HG03442 (cell line): ENCODE results near the gene USP31.
"Not testable (repeated sequence)": the region's sequence is repeated elsewhere in the genome, so short reads cannot be mapped to it uniquely, and the experiment has no call there.

Experiments
- ATAC-seq: cut with Tn5 transposase; IDR thresholded peaks from one replicate; pipeline ENCODE4 v1.9.1; 2021; ENCODE audit warnings: mild to moderate bottlenecking, moderate library complexity; ENCODE audit not compliant: unreplicated experiment

USP31 gene

GRCh38 chr16:23156946-23157460, 7.8 kb upstream of the USP31 start:
- no peak for ATAC-seq

- no peak for ATAC-seq
Measured at GRCh38 chr16:23156110-23156509, 6.9 kb upstream of the USP31 start.

GRCh38 chr16:23155445-23156049, 6.3 kb upstream of the USP31 start:
- no peak for ATAC-seq

- ATAC-seq, result no peak
Measured at GRCh38 chr16:23152386-23153178, 3.3 kb upstream of the USP31 start.

- no peak for ATAC-seq
Measured at GRCh38 chr16:23149993-23150364, 727 bp upstream of the USP31 start.

GRCh38 chr16:23148513-23149266, 562 bp downstream of the USP31 start:
- peak; percentile 36 for ATAC-seq

- no peak for ATAC-seq
Measured at GRCh38 chr16:23148166-23148512, 1.1 kb downstream of the USP31 start.

GRCh38 chr16:23147666-23148065, 1.6 kb downstream of the USP31 start:
- ATAC-seq, result no peak

- ATAC-seq, result no peak
Measured at GRCh38 chr16:23146877-23147601, 2.2 kb downstream of the USP31 start.

- no peak for ATAC-seq
Measured at GRCh38 chr16:23145608-23146007, 3.6 kb downstream of the USP31 start.

- ATAC-seq, result no peak
Measured at GRCh38 chr16:23145186-23145585, 4.1 kb downstream of the USP31 start.

GRCh38 chr16:23144393-23144792, 4.9 kb downstream of the USP31 start:
- ATAC-seq, result not testable (repeated sequence)

- ATAC-seq, result no peak
Measured at GRCh38 chr16:23143391-23143790, 5.9 kb downstream of the USP31 start.

- no peak for ATAC-seq
Measured at GRCh38 chr16:23141959-23142740, 7.1 kb downstream of the USP31 start.

GRCh38 chr16:23141500-23141899, 7.8 kb downstream of the USP31 start:
- ATAC-seq, result no peak

- no peak for ATAC-seq
Measured at GRCh38 chr16:23141033-23141432, 8.2 kb downstream of the USP31 start.

GRCh38 chr16:23140107-23140506, 9.1 kb downstream of the USP31 start:
- no peak for ATAC-seq

- ATAC-seq, result no peak
Measured at GRCh38 chr16:23137818-23138217, 11.4 kb downstream of the USP31 start.

- no peak for ATAC-seq
Measured at GRCh38 chr16:23137256-23137655, 12.0 kb downstream of the USP31 start.

- no peak for ATAC-seq
Measured at GRCh38 chr16:23134274-23134673, 15.0 kb downstream of the USP31 start.
